Type B pancreatic cell (in vitro differentiated cells): ENCODE measurements around the gene CYTH1. TPM values are rescaled to one million over a fixed set of nuclear protein-coding genes. Genes with fewer than 3 reads are reported as not detected.

ENCODE experiments used
- DNase-seq: peaks from one replicate; pipeline ENCODE4 v3.0.0; 2021; ENCODE audit warnings: mixed read lengths; ENCODE audit not compliant: unreplicated experiment; ENCODE audit errors: extremely low spot score
- H3K27ac Mint-ChIP-seq: 2 replicates; pipeline ENCODE4 v1.8.0; 2021; ENCODE audit warnings: mild to moderate bottlenecking, mixed read lengths
- H3K27me3 Mint-ChIP-seq: 2 replicates; pipeline ENCODE4 v1.8.0; 2021; ENCODE audit warnings: mixed read lengths
- H3K36me3 Mint-ChIP-seq: 2 replicates; pipeline ENCODE4 v1.8.0; 2021; ENCODE audit warnings: mixed read lengths
- H3K4me1 Mint-ChIP-seq: one replicate; pipeline ENCODE4 v1.8.0; 2021; ENCODE audit warnings: mixed read lengths; ENCODE audit not compliant: unreplicated experiment
- H3K4me3 Mint-ChIP-seq: 2 replicates; pipeline ENCODE4 v1.8.0; 2021; ENCODE audit warnings: mild to moderate bottlenecking, mixed read lengths
- H3K9me3 Mint-ChIP-seq: 2 replicates; pipeline ENCODE4 v1.8.0; 2021; ENCODE audit warnings: mixed read lengths
- total RNA-seq: library from RNA; stranded (reverse); gene quantifications from 2 replicates; pipeline ENCODE4 v1.2.1, GENCODE V29; 2021; ENCODE audit warnings: low replicate concordance
- TF ChIP-seq, protein P1 (sequence below): fragments of 200-600 bp; sonication (generic); conservative IDR thresholded peaks from 2 replicates; pipeline ENCODE4 v1.5.0; 2021; ENCODE audit warnings: antibody characterized with exemption, mild to moderate bottlenecking

CYTH1 gene
- total RNA-seq, 1 donor from 2014 or later: 30.3 TPM

- DNase-seq: no peak
- H3K4me1 Mint-ChIP-seq: peaks cover 10% of the 10 kb centered on the region
Measured at GRCh38 chr17:78678222-78678557, 103.9 kb downstream of the CYTH1 start.

GRCh38 chr17:78677303-78678221 is 104.5 kb downstream of the CYTH1 start:
- Mint-ChIP-seq H3K4me1 (peaks cover 10% of the 10 kb centered on the region), H3K4me3 (no peak overlapping the region), H3K27me3 (no peaks in the 10 kb centered on the region), H3K9me3 (no peaks in the 10 kb centered on the region), H3K36me3 (peaks cover 11% of the 10 kb centered on the region), H3K27ac (no peak overlapping the region)
- no peak for DNase-seq
- TF ChIP-seq, protein P1, sequence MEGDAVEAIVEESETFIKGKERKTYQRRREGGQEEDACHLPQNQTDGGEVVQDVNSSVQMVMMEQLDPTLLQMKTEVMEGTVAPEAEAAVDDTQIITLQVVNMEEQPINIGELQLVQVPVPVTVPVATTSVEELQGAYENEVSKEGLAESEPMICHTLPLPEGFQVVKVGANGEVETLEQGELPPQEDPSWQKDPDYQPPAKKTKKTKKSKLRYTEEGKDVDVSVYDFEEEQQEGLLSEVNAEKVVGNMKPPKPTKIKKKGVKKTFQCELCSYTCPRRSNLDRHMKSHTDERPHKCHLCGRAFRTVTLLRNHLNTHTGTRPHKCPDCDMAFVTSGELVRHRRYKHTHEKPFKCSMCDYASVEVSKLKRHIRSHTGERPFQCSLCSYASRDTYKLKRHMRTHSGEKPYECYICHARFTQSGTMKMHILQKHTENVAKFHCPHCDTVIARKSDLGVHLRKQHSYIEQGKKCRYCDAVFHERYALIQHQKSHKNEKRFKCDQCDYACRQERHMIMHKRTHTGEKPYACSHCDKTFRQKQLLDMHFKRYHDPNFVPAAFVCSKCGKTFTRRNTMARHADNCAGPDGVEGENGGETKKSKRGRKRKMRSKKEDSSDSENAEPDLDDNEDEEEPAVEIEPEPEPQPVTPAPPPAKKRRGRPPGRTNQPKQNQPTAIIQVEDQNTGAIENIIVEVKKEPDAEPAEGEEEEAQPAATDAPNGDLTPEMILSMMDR: no peak

More at GRCh38 chr17:78678222-78678557, 103.9 kb downstream of the CYTH1 start:
- H3K27ac Mint-ChIP-seq: no peak overlapping the region
- H3K27me3 Mint-ChIP-seq: no peaks in the 10 kb centered on the region
- no peaks in the 10 kb centered on the region for H3K9me3 Mint-ChIP-seq
- TF ChIP-seq, protein P1: no peak
- H3K4me3 Mint-ChIP-seq: no peak overlapping the region
- peaks cover 11% of the 10 kb centered on the region for H3K36me3 Mint-ChIP-seq

- Mint-ChIP-seq H3K4me1 (peaks cover 10% of the 10 kb centered on the region), H3K4me3 (no peak overlapping the region), H3K9me3 (no peaks in the 10 kb centered on the region), H3K27ac (no peak overlapping the region), H3K36me3 (peaks cover 11% of the 10 kb centered on the region), H3K27me3 (no peaks in the 10 kb centered on the region)
- DNase-seq: no peak
- TF ChIP-seq, protein P1: no peak
Measured at GRCh38 chr17:78676412-78677302, 105.4 kb downstream of the CYTH1 start.

- DNase-seq: no peak
- TF ChIP-seq, protein P1: no peak
- H3K27ac Mint-ChIP-seq: no peak overlapping the region
- peaks cover 2% of the 10 kb centered on the region for H3K4me1 Mint-ChIP-seq
- no peaks in the 10 kb centered on the region for H3K27me3 Mint-ChIP-seq
- peaks cover 9% of the 10 kb centered on the region for H3K36me3 Mint-ChIP-seq
- no peaks in the 10 kb centered on the region for H3K9me3 Mint-ChIP-seq
- no peak overlapping the region for H3K4me3 Mint-ChIP-seq
Measured at GRCh38 chr17:78675836-78676235, 106.2 kb downstream of the CYTH1 start.

DNA sequence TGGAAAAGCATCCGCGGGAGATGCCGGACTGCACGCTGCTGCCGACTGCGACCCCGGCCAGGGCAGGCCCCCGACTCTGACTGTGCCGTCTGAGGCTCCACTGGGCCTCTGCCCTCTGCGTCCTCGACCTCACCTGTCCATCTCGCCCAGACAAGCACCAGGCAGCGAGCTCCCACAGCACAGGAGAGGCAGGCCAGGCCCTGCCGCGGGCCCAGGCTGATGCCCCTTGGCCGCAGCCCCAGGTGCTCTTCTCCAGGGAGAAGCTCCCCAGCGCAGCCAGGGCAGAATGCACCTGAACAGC is 106.8 kb downstream of the CYTH1 start:
- H3K9me3 Mint-ChIP-seq: no peaks in the 10 kb centered on the region
- DNase-seq: no peak
- H3K27ac Mint-ChIP-seq: no peak overlapping the region
- H3K36me3 Mint-ChIP-seq: peaks cover 8% of the 10 kb centered on the region
- no peaks in the 10 kb centered on the region for H3K4me1 Mint-ChIP-seq
- H3K4me3 Mint-ChIP-seq: no peak overlapping the region
- no peaks in the 10 kb centered on the region for H3K27me3 Mint-ChIP-seq
- TF ChIP-seq, protein P1: no peak
